ENCODE measurements around the gene AAGAB. TPM values are rescaled to one million over a fixed set of nuclear protein-coding genes. Genes with fewer than 3 reads are reported as not detected.

AAGAB gene
- total and polyA plus RNA-seq, 3 donors from 2014 or later = 36.4 to 40.4 (median 36.6) TPM

DNA sequence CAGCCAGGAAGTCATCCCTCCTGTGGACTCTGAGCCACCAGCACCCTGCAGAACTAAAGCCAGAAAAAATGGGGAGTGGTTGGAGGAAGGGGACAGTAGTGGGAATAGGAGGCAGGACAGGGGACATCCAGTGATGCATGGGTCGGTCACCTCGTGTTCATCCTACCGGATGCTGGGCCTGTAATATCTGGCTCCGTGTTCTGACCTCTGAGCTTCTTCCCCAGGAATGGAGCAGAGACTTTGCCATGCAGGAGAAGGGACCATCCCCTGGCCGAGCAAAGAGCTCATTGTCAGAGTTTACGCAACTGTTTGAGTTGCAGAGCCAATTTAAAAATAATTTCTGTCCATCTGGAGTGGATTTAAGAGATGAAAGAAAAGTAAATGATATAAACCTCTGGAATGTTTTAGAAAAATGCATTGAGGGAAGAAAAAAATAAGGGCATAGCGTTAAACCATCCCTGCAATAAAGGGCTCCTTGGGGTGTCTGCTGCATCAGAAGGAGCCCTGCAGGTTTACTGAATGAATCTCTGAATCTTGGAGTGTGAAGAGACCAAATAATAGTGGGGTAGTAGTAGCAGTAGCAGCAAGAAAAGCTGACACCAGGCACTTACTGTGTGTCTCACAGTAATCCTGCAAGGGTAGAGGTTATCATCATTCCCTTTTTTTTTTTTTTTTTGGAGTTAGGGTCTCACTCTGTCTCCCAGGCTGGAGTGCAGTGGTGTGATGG lies 70.9 kb downstream of the AAGAB start:
- WGBS, 2 donors = 76 to 77% methylated on average over 7 of the region's 7 CpGs
- Histone ChIP-seq H3K36me3 (ENCODE audit: low read depth, missing control alignments) (no peaks in the 10 kb centered on the region), H3K27me3 (no peaks in the 10 kb centered on the region), H3K4me1 (peaks cover 22% of the 10 kb centered on the region), H3K27ac (no peak overlapping the region), H3K4me3 (no peak overlapping the region), H3K9me3 (no peaks in the 10 kb centered on the region)
- TF ChIP-seq, protein P1, sequence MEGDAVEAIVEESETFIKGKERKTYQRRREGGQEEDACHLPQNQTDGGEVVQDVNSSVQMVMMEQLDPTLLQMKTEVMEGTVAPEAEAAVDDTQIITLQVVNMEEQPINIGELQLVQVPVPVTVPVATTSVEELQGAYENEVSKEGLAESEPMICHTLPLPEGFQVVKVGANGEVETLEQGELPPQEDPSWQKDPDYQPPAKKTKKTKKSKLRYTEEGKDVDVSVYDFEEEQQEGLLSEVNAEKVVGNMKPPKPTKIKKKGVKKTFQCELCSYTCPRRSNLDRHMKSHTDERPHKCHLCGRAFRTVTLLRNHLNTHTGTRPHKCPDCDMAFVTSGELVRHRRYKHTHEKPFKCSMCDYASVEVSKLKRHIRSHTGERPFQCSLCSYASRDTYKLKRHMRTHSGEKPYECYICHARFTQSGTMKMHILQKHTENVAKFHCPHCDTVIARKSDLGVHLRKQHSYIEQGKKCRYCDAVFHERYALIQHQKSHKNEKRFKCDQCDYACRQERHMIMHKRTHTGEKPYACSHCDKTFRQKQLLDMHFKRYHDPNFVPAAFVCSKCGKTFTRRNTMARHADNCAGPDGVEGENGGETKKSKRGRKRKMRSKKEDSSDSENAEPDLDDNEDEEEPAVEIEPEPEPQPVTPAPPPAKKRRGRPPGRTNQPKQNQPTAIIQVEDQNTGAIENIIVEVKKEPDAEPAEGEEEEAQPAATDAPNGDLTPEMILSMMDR (IDR thresholded peaks at IDR 0.05) = no peak
- no peak for TF ChIP-seq POLR2A (IDR thresholded peaks at IDR 0.05)
- DNase-seq = no peak
- intact Hi-C loops (cut with DNase I; ENCODE audit: low total_unique reads) = no loop called here

DNA sequence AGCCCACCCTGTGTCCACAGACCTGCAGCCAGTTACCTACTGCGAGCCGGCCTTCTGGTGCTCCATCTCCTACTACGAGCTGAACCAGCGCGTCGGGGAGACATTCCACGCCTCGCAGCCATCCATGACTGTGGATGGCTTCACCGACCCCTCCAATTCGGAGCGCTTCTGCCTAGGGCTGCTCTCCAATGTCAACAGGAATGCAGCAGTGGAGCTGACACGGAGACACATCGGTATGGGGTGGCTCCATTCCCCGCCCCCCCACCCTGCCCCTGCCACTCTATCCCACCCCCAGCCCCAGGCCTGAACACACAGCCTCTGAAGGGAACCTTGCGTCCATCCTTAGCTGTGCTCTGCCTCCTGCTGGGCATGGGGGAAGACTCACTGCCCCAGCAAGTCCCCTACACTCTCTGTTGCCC lies 73.2 kb downstream of the AAGAB start:
- H3K9me3 ChIP-seq = no peaks in the 10 kb centered on the region
- intact Hi-C loops (cut with DNase I; ENCODE audit: low total_unique reads) = no loop called here
- peak; percentile 10 for DNase-seq
- 94 to 95% methylated on average over 4 to 15 of the region's 15 CpGs for WGBS, 2 donors
- TF ChIP-seq, protein P1 (IDR thresholded peaks at IDR 0.05) = no peak
- no peak for TF ChIP-seq POLR2A (IDR thresholded peaks at IDR 0.05)
- H3K27me3 ChIP-seq = no peaks in the 10 kb centered on the region
- no peak overlapping the region for H3K27ac ChIP-seq
- H3K4me1 ChIP-seq = peaks cover 11% of the 10 kb centered on the region
- no peak overlapping the region for H3K4me3 ChIP-seq
- no peaks in the 10 kb centered on the region for H3K36me3 ChIP-seq (ENCODE audit: low read depth, missing control alignments)

DNA sequence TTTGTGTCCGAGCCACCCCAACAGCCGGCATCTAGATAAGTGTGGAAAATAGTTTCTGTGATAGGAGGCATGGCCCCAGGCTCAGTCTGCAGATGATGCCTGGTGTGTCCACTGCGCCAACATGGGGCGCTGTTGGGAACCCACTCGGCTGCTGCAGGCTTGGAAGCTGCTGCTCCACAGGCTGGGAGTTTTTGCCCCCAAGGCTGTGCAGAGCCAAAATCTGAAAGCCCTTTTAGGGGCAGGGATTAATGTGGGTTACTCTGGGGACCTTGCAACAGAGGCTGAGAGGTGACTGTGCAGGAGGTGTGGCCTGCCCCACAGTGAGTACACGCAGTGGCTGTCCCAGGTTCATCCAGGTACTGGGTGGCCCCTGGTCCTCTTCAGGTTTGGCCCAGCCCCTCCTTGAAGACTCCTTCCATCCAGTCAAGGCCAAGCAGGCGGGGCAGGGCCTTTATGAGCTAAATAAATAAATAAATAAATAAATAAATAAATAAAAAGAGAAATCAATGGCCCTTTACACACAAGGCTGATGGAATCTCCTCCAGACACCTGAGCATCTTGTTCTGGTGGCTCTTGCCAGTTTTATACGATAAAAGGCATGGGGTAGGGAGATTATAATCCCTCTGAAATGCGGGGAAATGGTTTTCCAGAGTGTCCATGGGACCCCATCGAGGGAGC lies 73.8 kb downstream of the AAGAB start:
- no peak for TF ChIP-seq POLR2A (IDR thresholded peaks at IDR 0.05)
- TF ChIP-seq, protein P1 (IDR thresholded peaks at IDR 0.05) = no peak
- Histone ChIP-seq H3K4me1 (peaks cover 6% of the 10 kb centered on the region), H3K27ac (no peak overlapping the region), H3K27me3 (no peaks in the 10 kb centered on the region), H3K36me3 (ENCODE audit: low read depth, missing control alignments) (no peaks in the 10 kb centered on the region), H3K4me3 (no peak overlapping the region), H3K9me3 (no peaks in the 10 kb centered on the region)
- no peak for DNase-seq
- 95 to 97% methylated on average over 9 to 10 of the region's 10 CpGs for WGBS, 2 donors
- intact Hi-C loops (cut with DNase I; ENCODE audit: low total_unique reads) = no loop called here

DNA sequence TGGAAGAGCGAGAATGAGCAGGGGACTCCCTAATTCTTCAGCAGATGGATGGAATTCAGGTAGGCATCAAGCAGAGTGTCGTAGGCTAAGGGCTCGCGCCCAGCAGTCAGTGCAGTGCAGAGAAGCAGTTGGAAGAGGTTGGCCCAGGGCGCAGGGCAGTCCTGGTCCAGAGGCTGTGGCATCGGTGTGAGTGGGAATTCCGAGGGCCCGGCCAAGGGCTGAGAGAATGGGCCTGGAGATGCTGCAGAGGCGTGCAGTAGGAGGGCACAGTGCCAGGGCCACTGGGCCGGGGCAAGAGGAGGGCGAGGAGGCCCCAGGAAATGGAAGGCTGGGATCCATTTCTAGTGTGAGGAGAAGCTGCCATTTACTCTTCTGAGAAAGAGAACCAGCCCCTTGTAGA lies 74.4 kb downstream of the AAGAB start:
- H3K27me3 ChIP-seq = no peaks in the 10 kb centered on the region
- no peaks in the 10 kb centered on the region for H3K36me3 ChIP-seq (ENCODE audit: low read depth, missing control alignments)
- TF ChIP-seq POLR2A (IDR thresholded peaks at IDR 0.05) = no peak
- TF ChIP-seq, protein P1 (IDR thresholded peaks at IDR 0.05) = no peak
- H3K4me3 ChIP-seq = no peak overlapping the region
- H3K27ac ChIP-seq = no peak overlapping the region
- peaks cover under 1% of the 10 kb centered on the region for H3K4me1 ChIP-seq
- H3K9me3 ChIP-seq = no peaks in the 10 kb centered on the region
- intact Hi-C loops (cut with DNase I; ENCODE audit: low total_unique reads) = no loop called here
- no peak for DNase-seq
- 95 to 96% methylated on average over 11 of the region's 11 CpGs for WGBS, 2 donors

All from testis (tissue), 3 donors.